Mammary epithelial cell (primary cell): ENCODE data around the gene SLC16A3.

ENCODE experiments used
- CTCF ChIP-seq, 2 donors: IDR thresholded peaks in 1 of 2; conservative IDR thresholded peaks in 1 of 2; 2 replicates each; pipeline ENCODE4 v1.5.1; 2011 to 2012; ENCODE audit warnings: inconsistent platforms in 2 of 2, low read length in 2 of 2, mild to moderate bottlenecking in 2 of 2, control low read depth in 1 of 2, low read depth in 1 of 2; ENCODE audit not compliant: insufficient read depth in 1 of 2; ENCODE audit errors: extremely low read depth in 1 of 2
- EZH2 ChIP-seq: IDR thresholded peaks from 2 replicates; pipeline ENCODE4 v1.6.1; 2012; ENCODE audit warnings: low read length, inconsistent platforms, borderline replicate concordance

DNA sequence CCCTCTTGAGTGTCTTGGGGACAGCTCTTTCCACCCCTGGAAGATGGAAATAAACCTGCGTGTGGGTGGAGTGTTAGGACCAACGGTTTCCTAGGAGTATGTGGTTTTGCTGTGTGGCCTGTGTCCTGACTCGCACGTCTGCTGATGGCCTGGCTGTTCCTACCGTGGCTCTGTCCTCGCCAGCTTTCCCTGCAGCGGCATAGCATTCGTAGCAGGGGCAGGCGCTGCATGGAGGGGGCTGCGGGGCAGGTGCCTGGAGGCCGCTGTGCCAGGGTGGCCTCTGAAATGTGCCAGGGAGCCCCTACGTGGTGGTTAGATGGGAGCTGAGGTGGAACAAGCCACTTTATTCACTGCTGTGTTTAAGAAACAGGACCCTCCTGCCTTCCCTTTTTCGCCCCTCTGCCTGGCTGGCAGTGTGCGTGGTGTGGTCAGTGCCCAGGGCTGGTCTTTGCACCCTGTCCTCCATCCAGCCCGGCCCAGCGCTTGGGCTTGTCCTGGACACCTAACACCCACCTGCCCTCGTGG, 10.6 kb downstream of the SLC16A3 start:
- TF ChIP-seq CTCF (conservative IDR thresholded peaks at IDR 0.05 in 1 of 2, IDR thresholded peaks at IDR 0.05 in 1 of 2; ENCODE audit: extremely low read depth in 1 of 2, insufficient read depth in 1 of 2, low read depth in 1 of 2, low read length in 2 of 2), result no peak
- TF ChIP-seq EZH2, result no peak
